NCI-H82 treated with DMSO at 0.1 percent for 48 hours (cell line): ENCODE results near the gene ARL6IP1.
A peak's percentile ranks its signal among the peaks of the same experiment; 100 is the strongest.

Experiments
- DNase-seq: peaks from one replicate; lab custom pipeline; 2025; ENCODE audit not compliant: unreplicated experiment; lab: John Stamatoyannopoulos, UW

The ARL6IP1 gene

DNA sequence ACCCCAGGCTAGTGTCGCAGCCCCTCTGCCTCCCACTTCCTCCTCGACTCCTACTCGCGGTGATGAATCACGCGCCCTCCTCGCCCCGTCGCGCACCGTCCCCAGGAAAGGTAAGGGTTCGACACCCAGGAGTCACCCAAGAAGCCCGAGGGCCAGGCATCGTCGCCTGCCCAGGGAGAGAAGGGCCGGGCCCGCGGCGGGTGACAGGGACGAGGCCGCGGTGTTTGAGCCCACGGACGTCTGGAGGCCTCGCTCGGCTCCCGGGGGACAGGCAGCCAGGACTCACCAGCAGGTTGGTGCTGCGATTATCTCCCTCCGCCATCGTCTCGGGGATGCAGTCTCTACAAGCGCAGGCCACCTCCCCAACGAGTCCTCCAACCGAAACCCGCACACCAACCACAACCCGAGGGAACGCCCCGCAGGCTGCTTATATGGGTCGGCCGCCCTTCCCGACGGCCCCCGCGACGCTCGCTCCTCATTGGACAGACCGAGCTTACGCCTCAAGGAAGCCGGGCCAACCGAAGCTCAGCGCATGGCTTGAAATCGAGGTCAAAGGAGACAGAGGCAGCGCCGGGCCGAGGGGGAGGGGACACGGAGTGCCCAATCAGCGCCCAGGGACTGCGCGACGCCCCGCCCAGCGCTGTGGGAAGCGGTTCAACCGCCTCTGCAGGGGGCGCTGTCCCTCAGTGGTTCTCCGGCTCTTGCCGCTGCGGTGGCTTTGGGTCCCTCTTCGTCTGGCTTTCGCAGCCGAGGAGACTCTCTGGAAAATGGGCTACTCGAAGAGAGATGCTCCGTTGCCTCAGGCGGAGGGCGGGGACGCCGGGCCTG is at the start of gene ARL6IP1:
ARL6IP1 (minus strand) TSS at position 405 of the 828 bp plus-strand sequence; CDS start at position 322, 83 bp downstream.
- peak; percentile 97 for DNase-seq

- no peak for DNase-seq
Measured at GRCh38 chr16:18846416-18846815, 45.1 kb upstream of the ARL6IP1 start.

GRCh38 chr16:18842565-18842964 is 41.2 kb upstream of the ARL6IP1 start:
- no peak for DNase-seq

- no peak for DNase-seq
Measured at GRCh38 chr16:18841833-18842525, 40.6 kb upstream of the ARL6IP1 start.

DNA sequence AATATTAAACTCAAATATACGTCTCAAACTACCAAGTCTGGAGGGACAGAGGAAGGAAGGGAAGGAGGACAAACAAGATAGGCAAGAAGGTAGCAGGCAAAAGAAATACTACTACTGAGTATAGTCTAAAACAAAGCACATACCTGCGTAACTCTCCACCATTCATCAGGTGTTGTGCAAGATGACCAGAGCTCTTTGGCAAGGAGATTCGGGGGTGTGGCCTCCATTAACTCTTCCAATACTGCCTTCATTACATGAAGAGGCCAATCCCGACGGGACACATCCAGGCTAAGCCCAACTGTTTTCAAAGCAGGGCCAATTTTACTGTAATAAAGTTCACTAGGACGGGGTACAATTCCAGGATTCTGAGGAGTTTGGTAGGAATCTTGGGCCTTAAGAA is 38.2 kb upstream of the ARL6IP1 start:
- DNase-seq = no peak

DNA sequence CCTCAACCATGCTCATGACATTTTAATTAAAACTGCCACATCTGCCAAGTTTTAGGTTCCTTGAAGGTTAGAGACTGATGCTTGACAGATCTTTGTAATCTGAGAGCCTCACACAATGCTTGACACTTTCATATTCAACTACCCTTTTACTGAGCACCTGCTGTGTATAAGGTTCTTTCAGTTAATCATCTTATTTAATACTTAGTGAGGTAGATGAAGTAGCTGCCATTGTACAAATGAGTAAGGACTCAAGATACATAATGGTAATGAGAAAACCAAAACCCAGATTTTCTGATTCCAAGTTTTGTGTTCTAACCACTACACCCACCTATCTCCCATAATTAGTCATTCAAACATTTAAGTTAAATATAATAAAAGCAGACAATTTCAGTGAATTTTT is 35.4 kb upstream of the ARL6IP1 start:
- DNase-seq = no peak

GRCh38 chr16:18834864-18835263 is 33.5 kb upstream of the ARL6IP1 start:
- DNase-seq = no peak

DNA sequence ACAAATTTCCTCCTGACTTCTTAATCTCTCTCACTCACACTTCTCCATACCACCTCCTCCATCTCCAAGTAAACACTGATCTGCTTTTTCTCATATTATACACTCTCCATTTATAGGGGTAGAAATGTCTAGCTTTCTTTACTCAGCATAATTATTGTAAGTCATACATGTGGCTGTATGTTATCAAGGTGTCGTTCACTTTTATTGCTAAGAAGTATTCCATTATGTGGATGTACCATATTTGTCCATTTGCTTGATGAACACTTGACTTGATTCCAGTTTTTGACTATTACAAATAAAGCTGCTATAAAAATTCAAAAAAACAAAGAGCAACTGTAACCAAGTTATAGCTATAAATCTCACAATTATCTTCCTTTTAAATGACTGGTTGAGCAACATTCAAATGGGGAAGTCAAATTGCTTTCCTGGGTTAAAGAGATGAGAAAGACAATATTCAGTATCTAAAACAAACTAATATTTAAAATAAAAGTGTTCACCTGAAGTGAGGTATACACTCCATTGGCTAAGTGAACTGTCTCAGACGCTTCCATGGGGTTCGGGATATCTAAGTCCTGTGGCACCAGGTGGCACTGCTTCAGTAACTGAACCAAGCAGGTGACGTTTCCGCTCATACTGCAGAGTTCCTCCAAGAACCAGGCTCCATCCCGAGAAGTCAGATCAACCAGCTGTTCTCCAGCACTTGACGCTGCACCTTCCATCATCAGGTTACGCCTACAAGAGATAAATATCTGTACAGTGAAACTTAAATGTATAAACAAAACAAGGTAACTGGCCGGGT is 32.6 kb upstream of the ARL6IP1 start:
- DNase-seq = no peak

DNA sequence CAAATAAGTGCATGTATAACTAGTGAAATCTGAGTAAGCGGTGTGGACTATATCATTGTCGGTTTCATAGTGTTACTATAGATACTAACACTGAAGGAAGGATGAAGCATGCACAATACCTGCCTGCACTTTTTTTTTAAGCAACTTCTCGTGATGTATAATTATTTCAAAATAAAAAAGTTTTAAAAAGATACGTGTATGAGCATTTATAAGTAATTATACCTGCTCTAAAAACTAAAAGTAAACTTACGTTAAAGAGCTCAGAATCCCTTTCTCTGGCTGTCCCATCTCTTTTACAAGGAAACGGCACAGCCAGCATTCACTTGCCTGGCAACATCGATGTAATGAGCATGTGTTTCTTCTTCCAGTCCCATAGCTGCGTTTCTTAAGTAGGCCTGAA is 31.3 kb upstream of the ARL6IP1 start:
- no peak for DNase-seq

DNA sequence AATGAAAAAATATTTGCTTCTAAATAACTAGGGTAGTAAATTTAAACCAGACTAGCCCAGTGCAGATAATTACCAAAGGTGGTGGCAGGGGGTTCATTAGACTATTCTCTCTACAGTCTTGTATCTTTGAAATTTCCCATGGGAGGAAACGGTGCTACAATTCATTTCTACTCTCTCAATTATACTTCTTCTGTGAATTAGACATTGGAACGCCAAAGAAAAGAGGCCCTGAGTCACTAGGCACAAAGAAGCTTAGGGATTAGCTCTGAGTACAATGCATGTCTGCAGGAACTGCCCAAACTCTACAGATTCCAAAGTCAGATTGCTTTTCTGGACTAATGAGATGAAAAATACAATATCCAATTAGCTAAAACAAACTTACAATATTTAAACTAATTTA is 30.7 kb upstream of the ARL6IP1 start:
- DNase-seq = no peak

GRCh38 chr16:18829251-18829650 is 27.9 kb upstream of the ARL6IP1 start:
- no peak for DNase-seq

- no peak for DNase-seq
Measured at GRCh38 chr16:18827890-18828289, 26.5 kb upstream of the ARL6IP1 start.

GRCh38 chr16:18816286-18816685 is 14.9 kb upstream of the ARL6IP1 start:
- no peak for DNase-seq

DNA sequence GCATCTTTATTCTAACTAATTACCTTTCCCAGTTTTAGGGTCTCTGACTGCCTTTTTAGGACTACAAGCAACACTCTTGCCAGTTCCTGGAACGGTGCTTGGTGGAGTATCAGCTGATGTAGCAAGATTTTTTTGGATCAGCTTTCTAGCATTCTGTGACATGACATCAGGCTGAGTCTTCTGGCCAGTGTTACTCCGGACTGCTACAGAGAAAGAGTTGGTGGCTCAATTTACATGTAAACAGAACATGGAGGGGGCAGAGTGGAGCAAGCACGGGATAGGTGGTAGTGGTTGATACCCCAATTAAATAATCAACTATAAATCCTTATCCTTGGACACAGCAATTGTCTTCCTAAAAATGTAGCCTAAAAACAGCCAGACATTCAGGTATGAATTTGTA is 10.6 kb upstream of the ARL6IP1 start:
- DNase-seq = no peak

- no peak for DNase-seq
Measured at GRCh38 chr16:18809165-18809564, 7.8 kb upstream of the ARL6IP1 start.

GRCh38 chr16:18805257-18805773 is 4.0 kb upstream of the ARL6IP1 start:
- no peak for DNase-seq

DNA sequence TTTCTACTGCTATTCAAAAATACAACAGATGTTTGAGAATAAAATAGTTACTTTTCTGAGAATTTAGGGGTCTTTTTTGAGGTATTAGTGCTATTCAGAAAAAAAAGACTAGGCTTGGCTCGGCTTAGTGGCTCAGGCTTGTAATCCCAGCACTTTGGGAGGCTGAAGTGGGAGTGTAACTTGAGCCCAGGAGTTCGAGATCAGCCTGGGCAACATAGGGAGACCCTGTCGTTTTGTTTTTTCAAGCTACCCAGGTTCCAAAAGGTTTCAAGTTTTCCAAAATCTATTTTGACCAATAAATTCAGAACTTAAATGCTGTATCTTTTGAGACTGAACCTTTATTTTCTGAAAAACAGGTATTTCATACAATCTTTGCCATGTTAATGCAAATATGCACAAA is 3.2 kb upstream of the ARL6IP1 start:
- peak; percentile 22 for DNase-seq

DNA sequence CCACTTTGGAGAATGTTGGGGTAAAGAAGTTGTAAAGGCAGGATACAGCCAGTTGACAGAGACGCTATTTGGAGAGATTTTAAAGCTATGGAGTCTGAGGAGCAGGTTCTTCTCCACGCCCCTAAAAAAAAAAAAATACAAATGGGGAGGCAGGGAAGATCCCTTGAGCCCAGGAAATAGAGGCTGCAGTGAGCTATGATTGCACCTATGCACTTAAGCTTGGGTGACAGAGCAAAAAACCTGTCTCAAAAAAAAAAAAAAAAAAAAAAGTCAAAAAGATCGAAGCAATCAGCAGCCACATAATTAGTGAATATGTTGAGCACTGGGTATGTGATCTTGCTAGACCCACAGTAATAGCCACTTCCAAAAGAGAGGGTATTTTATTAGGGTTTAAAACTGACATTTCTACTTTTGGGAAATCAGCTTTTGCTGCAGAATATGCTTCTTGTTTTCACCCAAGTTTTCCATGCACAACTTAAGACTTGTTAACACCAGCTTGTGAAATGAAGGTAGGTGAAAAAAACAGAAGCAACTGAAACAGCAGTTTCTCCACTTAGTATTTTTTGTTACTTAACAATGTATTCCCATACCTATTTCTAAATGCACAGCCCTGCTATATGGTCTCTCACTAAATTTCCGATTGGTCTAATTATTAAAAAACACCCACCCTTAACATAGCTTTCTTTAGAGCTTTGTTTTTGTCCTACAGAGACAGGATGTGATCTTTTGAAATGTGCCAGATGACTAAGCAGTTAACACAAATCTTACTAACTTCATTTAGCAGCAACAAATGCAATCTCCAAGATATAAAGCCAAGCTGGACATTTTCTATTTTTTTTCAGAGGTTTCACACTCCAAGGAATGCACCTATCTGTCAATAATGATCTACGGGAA is 2.5 kb upstream of the ARL6IP1 start:
- DNase-seq = no peak

GRCh38 chr16:18802767-18803343 is 1.5 kb upstream of the ARL6IP1 start:
- no peak for DNase-seq

- no peak for DNase-seq
Measured at GRCh38 chr16:18800775-18801144, 589 bp downstream of the ARL6IP1 start.
